Large intestine (tissue), 12 donors: Measurements from ENCODE around the gene DEFB126. TPM values are rescaled to one million over a fixed set of nuclear protein-coding genes. Genes with fewer than 3 reads are reported as not detected.
"Not testable (repeated sequence)": the region's sequence is repeated elsewhere in the genome, so short reads cannot be mapped to it uniquely, and the experiment has no call there.

ENCODE experiments used
- DNase-seq, 2 donors: peaks; one replicate each; pipeline versions ENCODE4 v3.0.0 to v3.0.0-alpha.2; 2013
- H3K27ac ChIP-seq: one replicate; pipeline ENCODE4 v1.5.1; 2013; ENCODE audit warnings: low read length
- H3K27me3 ChIP-seq: 2 replicates; pipeline ENCODE4 v1.6.1; 2013; ENCODE audit warnings: low read length; ENCODE audit not compliant: control insufficient read depth, insufficient read depth
- H3K36me3 ChIP-seq: 2 replicates; pipeline ENCODE4 v1.6.1; 2013; ENCODE audit warnings: low read length; ENCODE audit not compliant: control insufficient read depth, insufficient read depth
- H3K4me1 ChIP-seq: one replicate; pipeline ENCODE4 v1.6.1; 2013; ENCODE audit warnings: low read length; ENCODE audit not compliant: control insufficient read depth, insufficient read depth
- H3K4me3 ChIP-seq: one replicate; pipeline ENCODE4 v1.5.1; 2013; ENCODE audit warnings: low read length
- H3K9me3 ChIP-seq: one replicate; pipeline ENCODE4 v1.6.1; 2013; ENCODE audit warnings: mild to moderate bottlenecking, low read depth, low read length, moderate library complexity; ENCODE audit not compliant: control insufficient read depth
- WGBS: methylation state at CpG from one replicate; pipeline ENCODE4 v1.1.5; 2013; ENCODE audit warnings: low lambda C conversion rate; ENCODE audit not compliant: insufficient coverage; 5-methylcytosine and 5-hydroxymethylcytosine counted together
- long read RNA-seq, 11 donors: transcript quantifications; one replicate each; lab custom pipeline, GENCODE V29; 2026
- polyA plus RNA-seq: library from polyadenylated mRNA; unstranded; fragments of 120-200 nt; gene quantifications from one replicate; pipeline ENCODE4 v1.2.1, GENCODE V29; 2013

Gene DEFB126
- polyA plus RNA-seq: not detected
- long read RNA-seq, donor 1: 0 reads
- long read RNA-seq, donor 2: 0 reads
- long read RNA-seq, donor 3: 0 reads
- long read RNA-seq, donor 4: 0 reads
- long read RNA-seq, donor 5: 0 reads
- long read RNA-seq, donor 6: 0 reads
- long read RNA-seq, donor 7: 0 reads
- long read RNA-seq, donor 8: 0 reads
- long read RNA-seq, donor 9: 0 reads
- long read RNA-seq, donor 10: 0 reads
- long read RNA-seq, donor 11: 0 reads

- H3K9me3 ChIP-seq: no peaks in the 10 kb centered on the region
- H3K27me3 ChIP-seq: peaks cover 5% of the 10 kb centered on the region
- no CpG with 5 or more reads among the region's 1 CpG for WGBS
- no peaks in the 10 kb centered on the region for H3K36me3 ChIP-seq
- no peak within 1 kb of the TSS for H3K4me3 ChIP-seq
- no peaks in the 10 kb centered on the region for H3K4me1 ChIP-seq
- DNase-seq: no peak
- H3K27ac ChIP-seq: no peak within 1 kb of the TSS
Measured at GRCh38 chr20:142290-142689, at the start of gene DEFB126. TSS of gene DEFB126 (plus strand) at chr20:142590. CDS start at chr20:142629, 39 bp downstream.

- Histone ChIP-seq H3K9me3 (no peaks in the 10 kb centered on the region), H3K27me3 (peaks cover 2% of the 10 kb centered on the region), H3K4me3 (no peak overlapping the region), H3K27ac (no peak overlapping the region), H3K36me3 (no peaks in the 10 kb centered on the region), H3K4me1 (no peaks in the 10 kb centered on the region)
- no peak for DNase-seq
Measured at GRCh38 chr20:93641-94040, 48.7 kb upstream of the DEFB126 start.

- WGBS: 46% methylated on average over 2 of the region's 4 CpGs
- no peak for DNase-seq
- H3K36me3 ChIP-seq: no peaks in the 10 kb centered on the region
- no peak overlapping the region for H3K27ac ChIP-seq
- no peaks in the 10 kb centered on the region for H3K4me1 ChIP-seq
- H3K9me3 ChIP-seq: no peaks in the 10 kb centered on the region
- H3K27me3 ChIP-seq: peaks cover 2% of the 10 kb centered on the region
- H3K4me3 ChIP-seq: no peak overlapping the region
Measured at GRCh38 chr20:95215-95614, 47.2 kb upstream of the DEFB126 start.

- H3K9me3 ChIP-seq, H3K4me3 ChIP-seq, H3K27me3 ChIP-seq, H3K36me3 ChIP-seq, H3K27ac ChIP-seq, DNase-seq, H3K4me1 ChIP-seq: not testable (repeated sequence)
- no CpG with 5 or more reads among the region's 5 CpGs for WGBS
Measured at GRCh38 chr20:97691-98090, 44.7 kb upstream of the DEFB126 start.

- Histone ChIP-seq H3K27ac (no peak overlapping the region), H3K4me3 (no peak overlapping the region), H3K36me3 (no peaks in the 10 kb centered on the region), H3K4me1 (no peaks in the 10 kb centered on the region), H3K9me3 (no peaks in the 10 kb centered on the region), H3K27me3 (peaks cover 2% of the 10 kb centered on the region)
- no peak for DNase-seq
Measured at GRCh38 chr20:101975-102374, 40.4 kb upstream of the DEFB126 start.

GRCh38 chr20:103456-103855 lies 38.9 kb upstream of the DEFB126 start:
- whole genome bisulfite sequencing: no CpG with 5 or more reads among the region's 5 CpGs
- no peak for DNase-seq
- H3K4me1 ChIP-seq: no peaks in the 10 kb centered on the region
- no peak overlapping the region for H3K27ac ChIP-seq
- H3K9me3 ChIP-seq: no peaks in the 10 kb centered on the region
- H3K27me3 ChIP-seq: peaks cover 2% of the 10 kb centered on the region
- no peaks in the 10 kb centered on the region for H3K36me3 ChIP-seq
- no peak overlapping the region for H3K4me3 ChIP-seq

- Histone ChIP-seq H3K4me3 (no peak overlapping the region), H3K36me3 (no peaks in the 10 kb centered on the region), H3K4me1 (no peaks in the 10 kb centered on the region), H3K9me3 (no peaks in the 10 kb centered on the region), H3K27ac (no peak overlapping the region), H3K27me3 (no peaks in the 10 kb centered on the region)
- no peak for DNase-seq
Measured at GRCh38 chr20:112396-112795, 30.0 kb upstream of the DEFB126 start.

GRCh38 chr20:117518-117917 lies 24.9 kb upstream of the DEFB126 start:
- H3K9me3 ChIP-seq: no peaks in the 10 kb centered on the region
- H3K4me1 ChIP-seq: no peaks in the 10 kb centered on the region
- no peak overlapping the region for H3K27ac ChIP-seq
- H3K27me3 ChIP-seq: no peaks in the 10 kb centered on the region
- no peak overlapping the region for H3K4me3 ChIP-seq
- DNase-seq: no peak
- no peaks in the 10 kb centered on the region for H3K36me3 ChIP-seq

GRCh38 chr20:129786-130323 lies 12.5 kb upstream of the DEFB126 start:
- H3K27ac ChIP-seq, H3K9me3 ChIP-seq, H3K4me3 ChIP-seq, H3K27me3 ChIP-seq, DNase-seq, H3K36me3 ChIP-seq, H3K4me1 ChIP-seq: not testable (repeated sequence)
- no CpG with 5 or more reads among the region's 28 CpGs for WGBS

GRCh38 chr20:137668-138490 lies 4.5 kb upstream of the DEFB126 start:
- H3K27ac ChIP-seq: no peak overlapping the region
- DNase-seq: no peak
- H3K27me3 ChIP-seq: peaks cover 3% of the 10 kb centered on the region
- 100% methylated on average over 1 of the region's 11 CpGs for whole genome bisulfite sequencing
- H3K9me3 ChIP-seq: no peaks in the 10 kb centered on the region
- H3K4me3 ChIP-seq: no peak overlapping the region
- H3K36me3 ChIP-seq: no peaks in the 10 kb centered on the region
- H3K4me1 ChIP-seq: no peaks in the 10 kb centered on the region

- H3K27me3 ChIP-seq: peaks cover 7% of the 10 kb centered on the region
- H3K4me1 ChIP-seq: no peaks in the 10 kb centered on the region
- H3K9me3 ChIP-seq: no peaks in the 10 kb centered on the region
- no CpG with 5 or more reads among the region's 2 CpGs for WGBS
- DNase-seq: no peak
- no peak overlapping the region for H3K4me3 ChIP-seq
- no peak overlapping the region for H3K27ac ChIP-seq
- H3K36me3 ChIP-seq: no peaks in the 10 kb centered on the region
Measured at GRCh38 chr20:145877-146276, 3.5 kb downstream of the DEFB126 start.
